Measurements from ENCODE around the gene UBE2E2.

DNA sequence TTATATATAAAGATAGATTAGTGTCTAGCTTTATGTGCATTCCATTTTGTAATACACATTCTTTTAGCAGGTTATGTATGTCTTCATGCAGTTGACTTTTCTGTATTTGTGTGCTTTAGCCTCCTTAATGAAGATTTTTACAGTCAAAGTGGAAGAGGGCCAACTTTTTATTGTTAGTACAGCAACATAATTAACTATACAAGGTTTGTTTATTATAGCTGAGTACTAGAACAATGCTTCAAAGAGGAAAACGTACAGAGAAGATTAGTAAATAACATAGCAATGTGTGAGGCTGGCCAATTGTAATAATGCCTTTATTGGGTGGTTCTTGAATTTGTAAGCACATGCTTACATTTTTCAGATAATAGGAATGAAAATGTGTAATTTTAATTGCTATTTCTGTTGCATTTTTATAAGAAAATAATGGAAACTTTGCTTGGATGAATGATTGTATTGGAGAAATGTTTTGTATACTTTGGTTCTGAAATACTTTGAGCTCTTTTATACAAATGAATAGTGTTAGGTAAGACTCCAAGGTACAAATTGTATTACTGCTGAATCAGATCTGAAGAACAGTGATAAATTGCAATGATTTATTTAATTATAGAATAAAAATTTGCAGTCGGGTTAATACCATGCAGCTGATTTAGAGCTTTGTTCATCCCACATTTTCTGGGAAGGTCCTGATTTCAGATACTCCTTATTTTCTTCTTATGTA, 41.4 kb downstream of the UBE2E2 start:
- no peak for TF ChIP-seq YY1 (IDR thresholded peaks at IDR 0.05; ENCODE audit: insufficient read depth, insufficient read length)
- no peak for TF ChIP-seq SUZ12 (IDR thresholded peaks at IDR 0.05; ENCODE audit: extremely low read depth, insufficient read depth, insufficient read length)

All from NT2/D1 (cell line).